HCT116 (cell line): ENCODE data around the gene KDM4D. TPM values are rescaled to one million over a fixed set of nuclear protein-coding genes. Genes with fewer than 3 reads are reported as not detected.

Experiments used
- ATAC-seq: fragments of 200-7000 bp; cut with Tn5 transposase; 2 replicates; pipeline ENCODE4 v1.9.1; 2020; ENCODE audit warnings: mild to moderate bottlenecking, moderate library complexity
- BruUV-seq: library from RNA; stranded (reverse); fragments of 400-500 nt; replicated peaks from 2 replicates; lab custom pipeline; 2021; lab: Mats Ljungman, UMichigan
- CTCF ChIA-PET: fragments of 300-600 bp; sonication (Branson Sonifier 250); formaldehyde crosslinking; loops from one replicate; lab custom pipeline; 2021; ENCODE audit warnings: antibody characterized with exemption; lab: Charles Lee
- POLR2A ChIA-PET: fragments of 300-600, 350-600 bp; sonication (Branson Sonifier 250); formaldehyde crosslinking; loops from one replicate; lab custom pipeline; 2021; ENCODE audit warnings: antibody characterized with exemption; lab: Charles Lee
- RAD21 ChIA-PET, 2 experiments: fragments of 300-600 bp; sonication (Branson Sonifier 250); formaldehyde crosslinking; loops; one replicate each; lab custom pipeline; 2023; ENCODE audit warnings: low total read pairs in 2 of 2; ENCODE audit not compliant: uncharacterized antibody in 2 of 2, unreplicated experiment in 2 of 2, low non-redundant PET in 1 of 2; lab: Charles Lee
- DNase-seq: peaks from one replicate; pipeline ENCODE4 v3.0.0-alpha.2; 2010; ENCODE audit warnings: low read depth, low spot score
- H2AFZ ChIP-seq: fragments of 200-600 bp; shearing (Covaris generic), sonication (generic); 2 replicates; pipeline ENCODE4 v1.6.1; 2017; ENCODE audit warnings: low read depth, mixed run types, mixed read lengths, antibody characterized with exemption, low read length; ENCODE audit not compliant: poor library complexity, severe bottlenecking
- H3K27ac ChIP-seq: 2 replicates; pipeline ENCODE4 v1.5.1; 2012; ENCODE audit warnings: low read depth, low read length
- H3K27me3 ChIP-seq: fragments of 200-600 bp; sonication (generic); 2 replicates; pipeline ENCODE4 v1.6.1; 2016; ENCODE audit warnings: mixed run types, low read length, mixed read lengths; ENCODE audit not compliant: insufficient read depth
- H3K36me3 ChIP-seq, 2 experiments: fragments of 200-500 bp in 1 of 2; fragments of 200-600 bp in 1 of 2; sonication (Bioruptor generic) in 1 of 2; sonication (generic) in 1 of 2; 2 replicates each; pipeline versions ENCODE4 v1.5.1 to v1.6.1; 2014 to 2016; ENCODE audit warnings: low read length in 2 of 2, inconsistent platforms in 1 of 2, mixed read lengths in 1 of 2, mixed run types in 1 of 2; ENCODE audit not compliant: insufficient read depth in 2 of 2, control insufficient read depth in 1 of 2
- H3K4me1 ChIP-seq, 2 experiments: fragments of 200-600 bp in 1 of 2; sonication (generic) in 1 of 2; 2 replicates each; pipeline versions ENCODE4 v1.5.1 to v1.6.1; 2012 to 2017; ENCODE audit warnings: low read length in 2 of 2, inconsistent platforms in 1 of 2, mild to moderate bottlenecking in 1 of 2, mixed read lengths in 1 of 2, mixed run types in 1 of 2, moderate library complexity in 1 of 2; ENCODE audit not compliant: insufficient read depth in 2 of 2, control insufficient read depth in 1 of 2
- H3K4me2 ChIP-seq: fragments of 200-600 bp; sonication (generic); 2 replicates; pipeline ENCODE4 v1.6.1; 2017; ENCODE audit warnings: mixed run types, low read length, mixed read lengths
- H3K4me3 ChIP-seq, 2 experiments: fragments of 200-600 bp in 1 of 2; sonication (generic) in 1 of 2; replicated peaks in 1 of 2; 2 replicates each; pipeline ENCODE4 v1.5.1; 2011 to 2016; ENCODE audit warnings: low read length in 2 of 2, control low read depth in 1 of 2, low read depth in 1 of 2, mild to moderate bottlenecking in 1 of 2, mixed read lengths in 1 of 2, mixed run types in 1 of 2
- H3K79me2 ChIP-seq: fragments of 200-600 bp; sonication (generic); 2 replicates; pipeline ENCODE4 v1.6.1; 2017; ENCODE audit warnings: mild to moderate bottlenecking, mixed run types, low read length, moderate library complexity, mixed read lengths; ENCODE audit not compliant: insufficient read depth
- H3K9ac ChIP-seq: fragments of 200-600 bp; sonication (generic); 2 replicates; pipeline ENCODE4 v1.6.1; 2016; ENCODE audit warnings: low read length, mixed read lengths
- H3K9me2 ChIP-seq: fragments of 200-600 bp; sonication (generic), shearing (Covaris generic); 2 replicates; pipeline ENCODE4 v1.6.1; 2017; ENCODE audit warnings: mixed run types, mild to moderate bottlenecking, moderate library complexity; ENCODE audit not compliant: insufficient read depth
- H3K9me3 ChIP-seq, 2 experiments: fragments of 200-500 bp in 1 of 2; fragments of 200-600 bp in 1 of 2; sonication (Bioruptor generic) in 1 of 2; sonication (generic) in 1 of 2; 2 replicates each; pipeline ENCODE4 v1.6.1; 2014 to 2017; ENCODE audit warnings: low read length in 2 of 2, mixed read lengths in 2 of 2, inconsistent platforms in 1 of 2, low read depth in 1 of 2, mild to moderate bottlenecking in 1 of 2, mixed run types in 1 of 2, moderate library complexity in 1 of 2; ENCODE audit not compliant: control insufficient read depth in 1 of 2, insufficient read depth in 1 of 2
- H4K20me1 ChIP-seq: fragments of 200-600 bp; sonication (generic), shearing (Covaris generic); 2 replicates; pipeline ENCODE4 v1.6.1; 2017; ENCODE audit warnings: mixed run types, mild to moderate bottlenecking, moderate library complexity; ENCODE audit not compliant: insufficient read depth
- CBX3 ChIP-seq: IDR thresholded peaks from 2 replicates; pipeline ENCODE4 v1.6.1; 2012; ENCODE audit warnings: low read depth
- CEBPB ChIP-seq: IDR thresholded peaks from 2 replicates; pipeline ENCODE4 v1.6.1; 2012; ENCODE audit warnings: low read depth
- ELF1 ChIP-seq: IDR thresholded peaks from 2 replicates; pipeline ENCODE4 v1.6.1; 2012; ENCODE audit warnings: low read depth, borderline replicate concordance
- EZH2 ChIP-seq: fragments of 200-600 bp; sonication (generic); IDR thresholded peaks from 2 replicates; pipeline ENCODE4 v1.6.1; 2017; ENCODE audit warnings: antibody characterized with exemption, mixed run types
- EZH2phosphoT487 ChIP-seq: fragments of 200-600 bp; IDR thresholded peaks from 2 replicates; pipeline ENCODE4 v1.6.1; 2018; ENCODE audit warnings: antibody characterized with exemption, borderline replicate concordance
- FOSL1 ChIP-seq: IDR thresholded peaks from 2 replicates; pipeline ENCODE4 v1.6.1; 2012; ENCODE audit warnings: low read depth
- JUND ChIP-seq: IDR thresholded peaks from 2 replicates; pipeline ENCODE4 v1.6.1; 2012
- POLR2A ChIP-seq: IDR thresholded peaks from 2 replicates; pipeline ENCODE4 v1.7.0; 2011; ENCODE audit warnings: borderline replicate concordance; ENCODE audit not compliant: insufficient read depth, insufficient read length; ENCODE audit errors: extremely low read depth
- SP1 ChIP-seq: IDR thresholded peaks from 2 replicates; pipeline ENCODE4 v1.6.1; 2012; ENCODE audit warnings: low read depth
- ZBTB33 ChIP-seq: IDR thresholded peaks from 2 replicates; pipeline ENCODE4 v1.6.1; 2011; ENCODE audit warnings: mild to moderate bottlenecking, low read length, moderate library complexity; ENCODE audit not compliant: insufficient replicate concordance; ENCODE audit errors: extremely low read depth
- ZNF274 ChIP-seq: fragments of 200-500 bp; sonication (Bioruptor generic); IDR thresholded peaks from 2 replicates; pipeline ENCODE4 v1.6.1; 2014; ENCODE audit warnings: mild to moderate bottlenecking, low read depth, low read length, inconsistent platforms
- intact Hi-C: fragments of 100-400 bp; cut with micrococcal nuclease; formaldehyde crosslinking; loops from 2 replicates; pipeline ENCODE4 v1.10.0; 2022
- total RNA-seq: library from RNA; stranded (reverse); gene quantifications from one replicate; pipeline ENCODE4 v1.2.1, GENCODE V29; 2021; ENCODE audit not compliant: unreplicated experiment

Gene KDM4D
- total RNA-seq, 1 experiment from 2014 or later, result 2.1 TPM

GRCh38 chr11:94961255-94961654 lies 12.3 kb upstream of the KDM4D start:
- intact Hi-C loops, result loop anchor here (10.0 kb wide), 1 partner anchor 824 kb away; the partner anchor contains the start of gene FAM76B
- H3K36me3 ChIP-seq, result peaks cover 40 to 45% of the 10 kb centered on the region in 2 experiments
- DNase-seq, result no peak

GRCh38 chr11:94964934-94965333 lies 8.6 kb upstream of the KDM4D start:
- peak; percentile 70 for ATAC-seq
- Histone ChIP-seq H3K4me3 (no peak overlapping the region), H3K27me3 (no peaks in the 10 kb centered on the region), H2AFZ (no peak overlapping the region), H3K79me2 (peaks cover 5% of the 10 kb centered on the region; the same call in 1 of the 2 replicates), H3K9me2 (no peaks in the 10 kb centered on the region), H3K9me3 (no peaks in the 10 kb centered on the region), H3K4me1 (no peaks in the 10 kb centered on the region), H3K36me3 (peaks cover 71 to 78% of the 10 kb centered on the region in 2 experiments), H4K20me1 (no peaks in the 10 kb centered on the region), H3K9ac (no peak overlapping the region), H3K27ac (no peak overlapping the region), H3K4me2 (no peak overlapping the region)
- no peak for DNase-seq
- RAD21 ChIA-PET, result no interaction called here
- POLR2A ChIA-PET, result no interaction called here
- intact Hi-C loops, result loop anchor here (10.0 kb wide), 1 partner anchor 820 kb away; the partner anchor contains the start of gene FAM76B
- BruUV-seq, result no TSS peak
- CTCF ChIA-PET, result interaction anchor here (0.6 kb wide), 1 partner anchor 342 kb away, joined by 3 read pairs; no protein-coding TSS in a partner anchor
- TF ChIP-seq EZH2 (no peak), SP1 (no peak), ELF1 (no peak), ZBTB33 (no peak), POLR2A (no peak), JUND (no peak), EZH2phosphoT487 (no peak), FOSL1 (no peak)

More at GRCh38 chr11:94961255-94961654, 12.3 kb upstream of the KDM4D start:
- ChIA-PET POLR2A (no interaction called here), RAD21 (no interaction called here), CTCF (no interaction called here)
- H3K27me3 ChIP-seq, result no peaks in the 10 kb centered on the region
- peaks cover 5% of the 10 kb centered on the region; the same call in 1 of the 2 replicates for H3K79me2 ChIP-seq
- H3K4me3 ChIP-seq, result no peak overlapping the region
- H4K20me1 ChIP-seq, result no peaks in the 10 kb centered on the region
- no peaks in the 10 kb centered on the region for H3K4me1 ChIP-seq
- TF ChIP-seq ZBTB33 (no peak), CBX3 (no peak), EZH2 (no peak), POLR2A (no peak), CEBPB (no peak), ZNF274 (no peak)
- no peak overlapping the region for H2AFZ ChIP-seq
- BruUV-seq, result no TSS peak
- H3K9me2 ChIP-seq, result no peaks in the 10 kb centered on the region
- ATAC-seq, result no peak
- H3K9ac ChIP-seq, result no peak overlapping the region
- H3K4me2 ChIP-seq, result no peak overlapping the region
- no peaks in the 10 kb centered on the region for H3K9me3 ChIP-seq
- H3K27ac ChIP-seq, result no peak overlapping the region
